ENCODE data around the gene PCDHGC3.

The PCDHGC3 gene

GRCh38 chr5:141508440-141508797, 32.7 kb downstream of the PCDHGC3 start:
- no peak for DNase-seq (ENCODE audit: low spot score)

DNA sequence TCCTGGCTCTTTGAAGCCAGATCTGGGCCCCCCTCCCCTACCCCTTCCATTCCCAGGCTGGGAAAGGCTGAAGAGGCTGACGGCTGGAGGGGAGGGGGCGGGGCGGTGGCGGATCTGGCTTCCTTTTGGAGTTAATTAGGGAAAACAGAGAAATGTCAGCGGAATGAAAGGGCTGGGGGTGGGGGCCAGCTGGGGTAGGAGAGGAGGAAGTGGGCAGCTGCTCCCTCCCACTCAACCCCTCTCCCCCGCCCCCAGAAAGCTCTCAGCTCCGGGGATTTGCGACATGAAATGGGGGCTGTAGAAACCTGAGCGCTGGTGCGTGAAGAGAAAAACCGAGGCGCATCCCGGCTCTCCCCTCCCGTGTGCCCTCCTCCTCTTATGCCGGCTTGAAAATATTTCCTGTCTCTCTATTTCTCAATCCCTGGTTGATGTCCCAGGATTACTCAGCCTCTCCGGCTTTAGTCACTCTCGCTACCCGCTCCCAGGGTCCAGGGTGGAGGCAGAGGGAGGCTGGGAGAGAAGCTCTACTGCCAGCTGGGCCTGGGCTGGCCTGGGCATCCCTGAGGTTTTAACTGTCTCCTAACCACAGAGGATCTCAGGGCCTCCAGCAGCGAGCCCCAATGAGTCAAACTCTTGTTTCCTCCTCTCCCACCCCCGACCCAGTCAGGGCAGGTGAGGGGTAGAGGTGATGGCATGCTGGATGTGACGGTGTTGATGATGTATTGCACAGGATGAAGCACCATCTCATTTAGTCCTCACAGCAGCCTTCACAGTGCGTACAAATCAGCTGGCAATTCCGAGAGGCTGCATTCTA, 33.2 kb downstream of the PCDHGC3 start:
- no peak for DNase-seq (ENCODE audit: low spot score)

GRCh38 chr5:141510160-141510559, 34.4 kb downstream of the PCDHGC3 start:
- no peak for DNase-seq (ENCODE audit: low spot score)

DNA sequence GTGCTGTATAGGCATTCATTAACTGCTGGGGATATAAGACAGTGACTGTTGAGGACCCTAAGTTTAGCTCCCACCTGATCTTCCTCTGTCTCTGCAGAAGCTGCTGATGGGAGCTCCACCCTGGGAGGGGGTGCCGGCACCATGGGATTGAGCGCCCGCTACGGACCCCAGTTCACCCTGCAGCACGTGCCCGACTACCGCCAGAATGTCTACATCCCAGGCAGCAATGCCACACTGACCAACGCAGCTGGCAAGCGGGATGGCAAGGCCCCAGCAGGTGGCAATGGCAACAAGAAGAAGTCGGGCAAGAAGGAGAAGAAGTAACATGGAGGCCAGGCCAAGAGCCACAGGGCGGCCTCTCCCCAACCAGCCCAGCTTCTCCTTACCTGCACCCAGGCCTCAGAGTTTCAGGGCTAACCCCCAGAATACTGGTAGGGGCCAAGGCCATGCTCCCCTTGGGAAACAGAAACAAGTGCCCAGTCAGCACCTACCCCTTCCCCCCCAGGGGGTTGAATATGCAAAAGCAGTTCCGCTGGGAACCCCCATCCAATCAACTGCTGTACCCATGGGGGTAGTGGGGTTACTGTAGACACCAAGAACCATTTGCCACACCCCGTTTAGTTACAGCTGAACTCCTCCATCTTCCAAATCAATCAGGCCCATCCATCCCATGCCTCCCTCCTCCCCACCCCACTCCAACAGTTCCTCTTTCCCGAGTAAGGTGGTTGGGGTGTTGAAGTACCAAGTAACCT, 35.3 kb downstream of the PCDHGC3 start:
- DNase-seq (ENCODE audit: low spot score) = no peak

DNA sequence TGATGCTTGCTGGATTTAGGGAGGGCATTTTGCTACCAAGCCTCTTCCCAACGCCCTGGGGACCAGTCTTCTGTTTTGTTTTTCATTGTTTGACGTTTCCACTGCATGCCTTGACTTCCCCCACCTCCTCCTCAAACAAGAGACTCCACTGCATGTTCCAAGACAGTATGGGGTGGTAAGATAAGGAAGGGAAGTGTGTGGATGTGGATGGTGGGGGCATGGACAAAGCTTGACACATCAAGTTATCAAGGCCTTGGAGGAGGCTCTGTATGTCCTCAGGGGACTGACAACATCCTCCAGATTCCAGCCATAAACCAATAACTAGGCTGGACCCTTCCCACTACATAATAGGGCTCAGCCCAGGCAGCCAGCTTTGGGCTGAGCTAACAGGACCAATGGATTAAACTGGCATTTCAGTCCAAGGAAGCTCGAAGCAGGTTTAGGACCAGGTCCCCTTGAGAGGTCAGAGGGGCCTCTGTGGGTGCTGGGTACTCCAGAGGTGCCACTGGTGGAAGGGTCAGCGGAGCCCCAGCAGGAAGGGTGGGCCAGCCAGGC, 36.1 kb downstream of the PCDHGC3 start:
- DNase-seq (ENCODE audit: low spot score) = no peak

DNA sequence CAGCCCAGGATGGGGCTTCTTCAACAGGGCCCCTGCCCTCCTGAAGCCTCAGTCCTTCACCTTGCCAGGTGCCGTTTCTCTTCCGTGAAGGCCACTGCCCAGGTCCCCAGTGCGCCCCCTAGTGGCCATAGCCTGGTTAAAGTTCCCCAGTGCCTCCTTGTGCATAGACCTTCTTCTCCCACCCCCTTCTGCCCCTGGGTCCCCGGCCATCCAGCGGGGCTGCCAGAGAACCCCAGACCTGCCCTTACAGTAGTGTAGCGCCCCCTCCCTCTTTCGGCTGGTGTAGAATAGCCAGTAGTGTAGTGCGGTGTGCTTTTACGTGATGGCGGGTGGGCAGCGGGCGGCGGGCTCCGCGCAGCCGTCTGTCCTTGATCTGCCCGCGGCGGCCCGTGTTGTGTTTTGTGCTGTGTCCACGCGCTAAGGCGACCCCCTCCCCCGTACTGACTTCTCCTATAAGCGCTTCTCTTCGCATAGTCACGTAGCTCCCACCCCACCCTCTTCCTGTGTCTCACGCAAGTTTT, 36.7 kb downstream of the PCDHGC3 start:
- peak; percentile 58 for DNase-seq (ENCODE audit: low spot score)

- no peak for DNase-seq (ENCODE audit: low spot score)
Observed at GRCh38 chr5:141512911-141513626, 37.3 kb downstream of the PCDHGC3 start.

DNA sequence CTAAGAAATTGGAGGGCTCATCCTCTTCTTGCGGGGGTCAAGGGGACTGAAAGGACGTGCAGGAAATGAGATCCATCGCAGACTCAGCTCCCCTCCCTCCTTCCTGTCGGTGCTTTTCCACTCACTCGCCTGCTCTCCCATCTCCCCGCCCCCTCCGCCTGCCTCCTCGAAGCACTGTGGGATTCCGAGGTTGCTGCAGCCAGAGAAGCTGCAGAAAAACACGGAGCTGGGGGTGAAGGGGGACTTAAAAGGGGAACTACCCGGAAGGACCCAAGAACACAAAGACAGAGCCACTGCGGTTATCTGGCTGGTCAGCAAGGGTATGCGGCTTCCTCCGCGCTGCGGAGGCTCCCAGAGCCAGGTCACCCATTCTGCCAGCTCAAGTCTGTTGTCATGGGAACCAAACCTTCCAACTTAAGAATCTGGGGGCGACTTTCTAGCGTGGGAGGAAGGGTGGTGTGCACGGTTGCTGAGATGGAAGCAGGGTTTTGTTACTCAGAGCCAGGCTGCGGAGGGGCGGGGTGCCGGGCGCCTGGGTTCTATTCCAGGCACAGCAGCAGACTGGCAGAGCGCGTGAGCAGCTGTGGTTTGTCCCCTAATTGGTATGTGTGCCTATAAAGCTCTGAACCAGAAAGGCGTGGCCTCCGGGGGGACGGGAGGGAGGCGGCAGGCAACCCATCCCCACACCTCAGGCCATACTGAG, 38.0 kb downstream of the PCDHGC3 start:
- no peak for DNase-seq (ENCODE audit: low spot score)

- no peak for DNase-seq (ENCODE audit: low spot score)
Observed at GRCh38 chr5:141514330-141515133, 38.8 kb downstream of the PCDHGC3 start.

DNA sequence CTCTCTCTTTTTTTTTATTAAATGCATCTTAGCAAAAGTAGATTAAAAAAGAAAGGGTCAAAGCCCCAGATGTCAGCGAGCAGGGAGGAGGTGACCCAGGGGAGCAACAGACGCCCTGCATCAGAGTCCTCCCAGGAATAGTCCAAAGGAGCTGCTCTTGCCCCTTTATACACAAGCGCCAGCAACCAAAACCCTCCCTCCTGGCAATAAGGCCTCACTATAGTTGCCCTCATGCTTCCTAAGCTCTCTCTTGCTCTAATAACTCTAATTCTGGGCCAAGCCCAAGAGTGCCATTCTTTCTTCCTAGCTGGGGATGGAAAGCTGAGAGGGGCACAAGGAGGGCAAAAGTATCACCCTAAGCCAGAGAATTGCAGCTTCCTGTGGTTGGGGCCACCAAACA, 39.4 kb downstream of the PCDHGC3 start:
- DNase-seq (ENCODE audit: low spot score) = no peak

- DNase-seq (ENCODE audit: low spot score) = no peak
Observed at GRCh38 chr5:141515946-141516671, 40.3 kb downstream of the PCDHGC3 start.

- DNase-seq (ENCODE audit: low spot score) = no peak
Observed at GRCh38 chr5:141516672-141517025, 40.9 kb downstream of the PCDHGC3 start.

GRCh38 chr5:141517312-141517711, 41.5 kb downstream of the PCDHGC3 start:
- DNase-seq (ENCODE audit: low spot score) = no peak

DNA sequence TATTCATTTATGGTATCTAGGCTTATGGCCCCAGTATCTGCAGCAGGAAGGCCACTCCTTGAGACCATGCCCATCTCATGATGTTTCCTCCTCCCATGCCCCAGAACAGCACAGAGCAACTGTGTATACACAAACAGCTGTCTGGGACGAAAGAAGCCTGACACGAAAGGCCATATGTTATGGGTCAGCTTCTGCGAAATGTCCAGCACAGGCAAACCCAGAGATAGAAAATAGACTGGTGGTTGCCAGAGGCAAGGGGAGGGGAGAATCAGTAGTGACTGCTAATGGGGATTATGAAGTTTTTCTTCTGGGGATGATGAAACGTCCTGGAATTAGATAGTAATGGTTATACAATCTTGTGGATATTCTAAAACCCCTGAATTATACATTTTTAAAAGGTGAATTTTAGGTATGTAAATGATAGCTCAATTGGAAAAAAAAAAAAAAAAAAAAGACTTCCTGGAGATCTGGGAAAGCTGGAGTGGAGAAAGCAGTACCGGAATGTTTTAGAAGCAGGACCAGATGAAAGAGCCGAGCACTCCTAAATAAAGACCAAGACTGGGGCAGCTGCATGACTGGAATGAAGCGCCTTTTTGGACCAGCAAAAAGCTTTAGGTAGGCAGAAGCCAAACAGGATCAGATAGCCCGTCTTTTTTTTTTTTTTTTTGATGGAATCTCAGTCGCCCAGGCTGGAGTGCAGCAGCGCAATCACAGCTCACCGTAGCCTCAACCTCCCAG, 42.3 kb downstream of the PCDHGC3 start:
- DNase-seq (ENCODE audit: low spot score) = no peak

GRCh38 chr5:141518618-141519015, 42.9 kb downstream of the PCDHGC3 start:
- no peak for DNase-seq (ENCODE audit: low spot score)

GRCh38 chr5:141519605-141520565, 44.1 kb downstream of the PCDHGC3 start:
- no peak for DNase-seq (ENCODE audit: low spot score)

DNA sequence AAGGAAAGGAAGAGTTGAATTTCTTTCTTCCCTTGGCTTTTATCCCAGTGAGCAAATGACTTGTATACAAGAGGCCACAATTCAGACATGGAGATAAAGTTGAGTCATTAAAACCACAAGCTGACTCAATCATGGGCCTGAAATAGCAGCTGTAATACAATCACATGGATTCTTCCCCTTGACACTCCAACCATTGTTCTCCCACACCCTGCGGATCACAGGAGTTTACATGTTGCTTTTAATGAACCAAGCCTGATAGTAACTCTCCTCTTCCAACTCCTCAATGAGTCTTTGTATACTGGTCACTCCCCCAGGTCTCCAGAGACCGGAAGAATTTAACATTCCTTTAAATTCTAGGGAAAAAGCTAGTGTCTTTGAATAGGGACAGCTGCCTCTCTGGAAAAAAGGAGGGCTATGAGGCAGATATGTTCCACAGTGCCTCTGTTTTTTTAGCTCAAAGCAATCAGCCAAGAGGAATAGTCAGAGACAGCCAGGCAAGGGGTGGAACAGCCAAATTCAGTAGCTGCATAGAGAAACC, 45.5 kb downstream of the PCDHGC3 start:
- no peak for DNase-seq (ENCODE audit: low spot score)

DNA sequence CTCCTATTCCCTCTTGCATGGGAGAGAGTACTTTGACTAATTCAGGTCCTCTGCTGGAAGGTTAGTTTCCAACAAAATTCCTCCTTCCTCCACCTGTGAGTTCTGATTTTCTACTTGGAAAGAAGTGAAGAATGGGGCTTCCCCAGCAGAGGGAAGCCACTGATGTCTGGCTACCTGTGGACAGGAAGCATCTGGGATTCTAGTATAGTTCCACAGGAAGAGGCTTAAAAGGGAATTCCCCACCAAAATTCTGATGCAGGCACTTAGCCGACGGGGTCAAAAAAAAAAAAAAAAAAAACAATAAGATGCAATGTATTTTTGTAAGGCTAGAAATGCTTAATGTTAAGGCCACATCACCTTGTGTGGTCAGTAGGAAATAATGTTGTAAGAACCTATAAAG, 46.5 kb downstream of the PCDHGC3 start:
- no peak for DNase-seq (ENCODE audit: low spot score)
